Stimulated activated naive CD8-positive, alpha-beta T cell treated with anti-CD3 and anti-CD28 coated beads, Interleukin-15, amount 100 ng/mL, for 72 hours (primary cell): Measurements from ENCODE around the gene SYT17.

Source experiments
- ATAC-seq: fragments of 150-1000 bp; cut with Tn5 transposase; 2 replicates; pipeline ENCODE4 v1.10.0; 2021; ENCODE audit warnings: mild to moderate bottlenecking, moderate library complexity
- DNase-seq, 2 donors: peaks; one replicate each; pipeline ENCODE4 v3.0.0; 2021 to 2022
- H3K27ac Mint-ChIP-seq, 2 donors: one replicate each; pipeline ENCODE4 v1.8.0; 2022; ENCODE audit warnings: mild to moderate bottlenecking in 2 of 2, mixed read lengths in 2 of 2, moderate library complexity in 2 of 2
- H3K27me3 Mint-ChIP-seq: one replicate; pipeline ENCODE4 v1.8.0; 2022; ENCODE audit warnings: mixed read lengths
- H3K4me1 Mint-ChIP-seq: one replicate; pipeline ENCODE4 v1.8.0; 2022; ENCODE audit warnings: mild to moderate bottlenecking, mixed read lengths
- H3K4me3 Mint-ChIP-seq, 2 donors: one replicate each; pipeline ENCODE4 v1.8.0; 2022; ENCODE audit warnings: mild to moderate bottlenecking in 2 of 2, mixed read lengths in 2 of 2, moderate library complexity in 1 of 2
- H3K9me3 Mint-ChIP-seq, 2 donors: one replicate each; pipeline ENCODE4 v1.8.0; 2022; ENCODE audit warnings: mixed read lengths in 2 of 2

Gene SYT17

DNA sequence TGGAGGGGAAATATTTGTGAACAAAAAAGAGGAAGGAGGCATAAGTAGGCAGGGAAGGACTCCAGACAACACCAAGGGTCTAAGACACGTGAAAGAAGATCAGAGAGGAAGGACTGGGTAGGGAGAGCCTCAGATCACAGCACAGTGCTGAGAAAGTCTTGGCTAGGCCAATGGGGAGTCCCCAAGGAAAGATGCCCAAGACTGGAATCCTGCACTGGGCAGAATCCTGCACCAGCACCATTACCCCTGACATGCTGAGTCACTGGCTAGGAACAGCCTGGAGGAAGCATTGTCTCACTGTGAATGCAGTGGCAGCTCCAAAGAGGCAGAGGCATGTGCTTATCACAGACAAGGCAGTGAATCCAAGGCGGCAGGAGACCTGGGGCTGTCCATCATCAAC is 136.7 kb downstream of the SYT17 start:
- H3K27me3 Mint-ChIP-seq = peaks cover 28% of the 10 kb centered on the region
- no peaks in the 10 kb centered on the region for H3K4me1 Mint-ChIP-seq
- no peak overlapping the region for H3K4me3 Mint-ChIP-seq
- ATAC-seq (no peak), DNase-seq (no peak)
- H3K27ac Mint-ChIP-seq = peak overlapping the region in 1 of 2 donors; percentile 23
- H3K9me3 Mint-ChIP-seq = peaks cover 0 to 3% of the 10 kb centered on the region in 2 donors

DNA sequence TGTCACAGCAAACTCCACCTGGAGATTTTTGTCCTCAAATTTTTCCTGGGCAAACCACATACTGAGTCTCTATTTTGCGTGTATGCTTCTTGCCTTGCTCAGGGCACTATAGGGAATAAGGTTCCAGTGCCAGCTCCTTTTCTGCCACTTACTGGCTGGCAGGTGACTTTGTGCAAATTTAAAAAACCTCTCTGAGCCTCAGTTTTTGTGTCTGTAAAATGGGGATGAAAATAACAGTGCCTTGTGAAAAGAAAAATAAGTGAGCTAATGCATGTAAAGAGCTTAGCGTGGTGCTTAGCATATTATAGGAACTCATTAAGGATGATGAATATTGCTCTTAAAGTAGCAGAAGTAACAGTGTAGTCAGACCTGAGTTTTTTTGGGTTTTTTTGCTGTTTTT is 137.4 kb downstream of the SYT17 start:
- no peak overlapping the region for H3K27ac Mint-ChIP-seq
- no peaks in the 10 kb centered on the region for H3K4me1 Mint-ChIP-seq
- no peak overlapping the region for H3K4me3 Mint-ChIP-seq
- ATAC-seq (no peak), DNase-seq (no peak)
- peaks cover 25% of the 10 kb centered on the region for H3K27me3 Mint-ChIP-seq
- H3K9me3 Mint-ChIP-seq = peaks cover 0 to 3% of the 10 kb centered on the region in 2 donors

DNA sequence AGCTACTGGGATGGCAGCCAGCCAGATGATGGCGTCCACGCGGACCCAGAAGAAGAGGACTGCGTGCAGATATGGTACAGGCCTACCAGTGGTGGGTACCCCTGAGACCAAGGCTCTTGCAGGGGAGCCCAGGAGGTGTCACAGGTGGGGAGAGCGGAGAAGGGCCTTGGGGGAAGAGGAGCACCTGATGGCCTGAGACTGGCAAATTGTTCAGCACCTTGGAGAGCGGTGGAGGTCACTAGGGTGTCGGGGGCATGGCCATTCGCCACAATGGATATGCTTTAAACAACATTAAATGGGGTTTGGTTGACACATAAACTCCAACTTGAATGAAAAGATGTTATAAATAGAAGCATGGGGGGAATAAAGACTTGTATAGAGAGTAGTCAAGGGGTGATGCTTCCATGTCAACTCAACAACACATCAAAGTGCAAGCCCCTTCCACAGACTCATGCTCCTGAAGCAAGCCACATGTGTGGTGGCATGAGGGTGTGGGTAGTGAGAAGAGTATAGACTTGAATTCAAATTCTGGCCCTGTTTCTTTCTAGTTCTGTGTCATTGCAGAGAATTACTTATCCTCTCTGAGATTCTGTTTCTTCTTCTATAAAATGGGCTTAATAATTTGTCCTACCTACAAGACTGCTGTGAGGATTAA is 139.7 kb downstream of the SYT17 start:
- H3K27ac Mint-ChIP-seq = no peak overlapping the region
- no peaks in the 10 kb centered on the region for H3K4me1 Mint-ChIP-seq
- peaks cover 0 to 3% of the 10 kb centered on the region in 2 donors for H3K9me3 Mint-ChIP-seq
- DNase-seq = no peak
- peaks cover 17% of the 10 kb centered on the region for H3K27me3 Mint-ChIP-seq
- ATAC-seq = no peak
- no peak overlapping the region for H3K4me3 Mint-ChIP-seq

GRCh38 chr16:19308392-19308791 is 140.4 kb downstream of the SYT17 start:
- Mint-ChIP-seq H3K4me1 (no peaks in the 10 kb centered on the region), H3K9me3 (peaks cover 0 to 3% of the 10 kb centered on the region in 2 donors), H3K27me3 (peaks cover 17% of the 10 kb centered on the region), H3K27ac (no peak overlapping the region), H3K4me3 (no peak overlapping the region)
- ATAC-seq = no peak
- DNase-seq = no peak

DNA sequence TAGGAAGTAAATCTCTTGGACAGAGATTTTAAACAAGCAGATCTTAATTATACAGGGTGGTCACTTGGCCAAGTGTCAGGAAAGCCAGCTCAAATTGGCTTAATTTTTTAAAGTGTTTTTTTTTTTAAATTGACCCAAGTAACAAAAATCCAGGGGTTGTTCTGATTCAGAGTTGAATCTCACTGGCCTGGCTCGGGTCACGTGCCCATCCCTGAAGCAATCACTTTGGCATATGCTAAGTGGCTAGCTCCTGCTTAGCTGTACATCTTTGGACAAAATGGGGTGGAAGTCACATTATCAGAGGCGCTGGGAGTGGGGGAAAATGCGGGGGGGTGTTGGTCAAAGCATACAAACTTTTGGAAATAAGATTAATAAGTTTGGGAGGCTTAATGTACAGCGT is 141.1 kb downstream of the SYT17 start:
- no peak overlapping the region for H3K27ac Mint-ChIP-seq
- peaks cover 17% of the 10 kb centered on the region for H3K27me3 Mint-ChIP-seq
- no peak for ATAC-seq
- H3K4me1 Mint-ChIP-seq = no peaks in the 10 kb centered on the region
- DNase-seq = no peak
- H3K9me3 Mint-ChIP-seq = peaks cover 0 to 3% of the 10 kb centered on the region in 2 donors
- no peak overlapping the region for H3K4me3 Mint-ChIP-seq

- DNase-seq (no peak), ATAC-seq (no peak)
- Mint-ChIP-seq H3K4me1 (no peaks in the 10 kb centered on the region), H3K27ac (no peak overlapping the region), H3K9me3 (no peaks in the 10 kb centered on the region), H3K27me3 (peaks cover 8% of the 10 kb centered on the region), H3K4me3 (no peak overlapping the region)
These were observed 146.8 kb downstream of the SYT17 start for GRCh38 chr16:19314718-19315425.

- Mint-ChIP-seq H3K4me1 (no peaks in the 10 kb centered on the region), H3K4me3 (no peak overlapping the region), H3K27ac (no peak overlapping the region), H3K27me3 (peaks cover 8% of the 10 kb centered on the region), H3K9me3 (no peaks in the 10 kb centered on the region)
- ATAC-seq (no peak), DNase-seq (no peak)
These were observed 147.9 kb downstream of the SYT17 start for GRCh38 chr16:19315889-19316433.

- H3K27me3 Mint-ChIP-seq = peaks cover 8% of the 10 kb centered on the region
These were observed 148.8 kb downstream of the SYT17 start for GRCh38 chr16:19316846-19317245.

More at GRCh38 chr16:19316846-19317245, 148.8 kb downstream of the SYT17 start:
- no peak overlapping the region for H3K27ac Mint-ChIP-seq
- ATAC-seq = no peak
- H3K9me3 Mint-ChIP-seq = no peaks in the 10 kb centered on the region
- H3K4me1 Mint-ChIP-seq = no peaks in the 10 kb centered on the region
- H3K4me3 Mint-ChIP-seq = no peak overlapping the region
- DNase-seq = no peak
